Measurements from ENCODE around the gene LRRN2.

Gene LRRN2

DNA sequence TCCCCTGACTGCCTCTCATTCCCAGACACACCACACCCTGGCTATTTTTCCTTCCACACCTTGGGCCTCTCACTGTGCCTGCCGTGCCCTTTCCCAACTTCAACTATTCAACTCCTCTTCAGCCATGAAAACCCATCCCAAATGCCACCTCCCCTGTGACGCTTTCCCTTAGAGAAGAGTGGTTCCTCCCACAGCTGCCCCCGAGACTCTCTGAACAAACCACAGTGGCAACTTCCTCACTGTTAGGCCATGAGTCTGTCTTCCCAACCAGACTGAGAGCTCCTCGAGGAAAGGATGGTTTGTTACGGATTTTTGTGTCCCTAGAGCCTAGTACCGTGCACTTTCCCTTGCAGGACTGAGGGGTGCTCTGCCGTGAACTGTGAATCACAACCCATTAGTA, 59.2 kb downstream of the LRRN2 start:
- DNase-seq (ENCODE audit: extremely low read depth, low read depth), result no peak

DNA sequence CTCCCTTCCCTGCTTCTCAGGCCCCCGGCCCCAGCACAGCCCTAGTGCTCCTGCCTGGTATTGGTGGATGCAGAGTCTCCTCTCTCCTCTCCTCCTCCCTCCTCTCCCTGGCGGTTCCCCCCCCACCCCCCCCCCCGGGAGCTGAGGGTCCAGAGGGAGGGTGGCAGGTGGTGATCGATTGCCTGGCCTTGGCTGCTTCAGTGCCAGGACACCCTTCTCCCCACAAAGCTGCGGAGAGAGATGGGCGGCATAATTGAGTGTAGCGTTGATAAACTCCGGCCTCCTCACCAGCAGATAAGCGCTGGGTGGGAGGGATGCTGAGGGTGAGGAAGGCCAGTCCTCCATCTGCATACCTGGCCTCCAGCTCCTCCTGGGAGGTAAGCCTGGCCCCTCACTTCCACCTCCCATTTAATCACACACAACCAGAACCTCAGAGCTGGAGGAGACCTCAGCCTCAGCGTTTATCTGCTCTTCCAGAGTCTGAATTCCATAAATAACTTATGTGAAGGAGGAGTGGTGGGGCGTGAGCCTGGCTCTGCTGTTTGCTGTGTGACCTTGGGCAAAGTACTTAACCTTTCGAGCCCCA, 60.8 kb downstream of the LRRN2 start:
- TF ChIP-seq, protein P1, sequence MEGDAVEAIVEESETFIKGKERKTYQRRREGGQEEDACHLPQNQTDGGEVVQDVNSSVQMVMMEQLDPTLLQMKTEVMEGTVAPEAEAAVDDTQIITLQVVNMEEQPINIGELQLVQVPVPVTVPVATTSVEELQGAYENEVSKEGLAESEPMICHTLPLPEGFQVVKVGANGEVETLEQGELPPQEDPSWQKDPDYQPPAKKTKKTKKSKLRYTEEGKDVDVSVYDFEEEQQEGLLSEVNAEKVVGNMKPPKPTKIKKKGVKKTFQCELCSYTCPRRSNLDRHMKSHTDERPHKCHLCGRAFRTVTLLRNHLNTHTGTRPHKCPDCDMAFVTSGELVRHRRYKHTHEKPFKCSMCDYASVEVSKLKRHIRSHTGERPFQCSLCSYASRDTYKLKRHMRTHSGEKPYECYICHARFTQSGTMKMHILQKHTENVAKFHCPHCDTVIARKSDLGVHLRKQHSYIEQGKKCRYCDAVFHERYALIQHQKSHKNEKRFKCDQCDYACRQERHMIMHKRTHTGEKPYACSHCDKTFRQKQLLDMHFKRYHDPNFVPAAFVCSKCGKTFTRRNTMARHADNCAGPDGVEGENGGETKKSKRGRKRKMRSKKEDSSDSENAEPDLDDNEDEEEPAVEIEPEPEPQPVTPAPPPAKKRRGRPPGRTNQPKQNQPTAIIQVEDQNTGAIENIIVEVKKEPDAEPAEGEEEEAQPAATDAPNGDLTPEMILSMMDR (IDR thresholded peaks at IDR 0.05; ENCODE audit: low read depth, low read length), result no peak
- no peak for DNase-seq (ENCODE audit: extremely low read depth, low read depth)

More for the DNA sequence above, 59.2 kb downstream of the LRRN2 start:
- TF ChIP-seq, protein P1 (IDR thresholded peaks at IDR 0.05; ENCODE audit: low read depth, low read length), result no peak

DNA sequence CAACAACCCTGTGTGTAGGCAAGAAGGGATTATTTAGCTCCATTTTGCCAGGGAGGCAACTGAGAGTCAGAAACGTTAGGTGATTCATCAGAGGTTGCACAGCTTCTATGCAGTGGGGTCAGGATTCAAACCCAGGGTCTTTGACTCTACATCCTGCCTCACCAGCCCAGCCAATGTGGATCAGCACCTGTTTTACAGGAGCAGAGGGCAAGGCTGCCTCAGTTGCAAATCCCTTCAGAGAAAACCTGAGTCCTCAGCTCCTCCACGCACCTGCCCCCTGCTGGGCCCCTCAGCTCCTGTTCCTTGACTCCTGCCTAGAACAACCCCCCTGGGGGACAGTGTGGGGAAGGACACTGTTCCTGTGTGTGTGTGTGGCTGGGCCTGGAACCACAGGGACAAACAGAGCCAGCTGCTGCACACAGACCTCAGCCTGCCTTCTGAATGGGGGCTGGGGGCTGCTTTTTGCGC, 61.6 kb downstream of the LRRN2 start:
- TF ChIP-seq, protein P1 (IDR thresholded peaks at IDR 0.05; ENCODE audit: low read depth, low read length), result no peak; the same call in 1 of the 2 replicates

DNA sequence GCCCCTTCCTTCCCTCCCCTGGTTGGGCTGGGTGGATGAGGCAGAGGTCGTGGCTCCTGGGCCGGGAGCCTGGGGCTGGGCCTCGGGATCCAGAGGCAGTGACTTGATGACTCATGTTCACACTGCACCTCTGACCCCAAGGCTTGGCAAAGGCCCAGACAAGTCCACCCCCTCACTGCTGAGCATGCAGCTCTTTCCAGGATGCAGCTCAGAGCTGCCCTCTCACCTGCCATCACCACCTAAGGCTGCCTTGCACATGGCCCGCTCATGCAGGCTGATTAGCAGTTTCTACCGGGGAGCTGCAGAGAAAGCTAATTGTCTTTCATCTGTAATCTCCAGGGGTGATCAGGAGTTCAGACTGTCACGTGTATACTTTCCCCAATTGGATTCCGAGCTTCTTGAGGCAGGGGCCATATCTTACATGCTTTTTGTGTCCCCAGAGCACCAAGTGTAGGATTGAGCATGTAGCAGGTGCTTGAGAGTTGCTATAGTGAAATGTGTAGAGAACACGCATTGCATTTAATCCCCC, 62.1 kb downstream of the LRRN2 start:
- TF ChIP-seq, protein P1 (IDR thresholded peaks at IDR 0.05; ENCODE audit: low read depth, low read length), result no peak
- DNase-seq (ENCODE audit: extremely low read depth, low read depth), result no peak

More for the DNA sequence above, 61.6 kb downstream of the LRRN2 start:
- DNase-seq (ENCODE audit: extremely low read depth, low read depth), result no peak

DNA sequence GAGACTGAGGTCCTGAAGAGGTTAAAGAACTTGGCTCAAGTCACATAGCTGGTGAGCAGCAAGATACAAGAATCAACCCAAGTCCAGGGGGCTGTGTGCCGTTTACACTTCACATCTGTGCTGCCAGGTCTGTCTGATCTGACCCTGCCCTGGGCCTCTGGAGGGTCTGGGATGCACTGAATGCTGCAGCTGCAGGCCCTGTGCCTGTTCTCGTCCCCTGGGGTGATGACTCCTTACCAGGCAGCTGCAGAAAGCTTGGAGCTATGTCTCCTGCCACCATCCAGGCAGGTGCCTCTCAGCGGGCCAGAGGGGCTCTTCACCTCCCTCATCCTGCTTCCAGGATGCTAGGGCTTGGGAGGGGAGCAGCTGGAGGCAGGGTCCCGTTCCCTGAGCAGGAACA, 63.5 kb downstream of the LRRN2 start:
- DNase-seq (ENCODE audit: extremely low read depth, low read depth), result no peak
- TF ChIP-seq, protein P1 (IDR thresholded peaks at IDR 0.05; ENCODE audit: low read depth, low read length), result no peak

DNA sequence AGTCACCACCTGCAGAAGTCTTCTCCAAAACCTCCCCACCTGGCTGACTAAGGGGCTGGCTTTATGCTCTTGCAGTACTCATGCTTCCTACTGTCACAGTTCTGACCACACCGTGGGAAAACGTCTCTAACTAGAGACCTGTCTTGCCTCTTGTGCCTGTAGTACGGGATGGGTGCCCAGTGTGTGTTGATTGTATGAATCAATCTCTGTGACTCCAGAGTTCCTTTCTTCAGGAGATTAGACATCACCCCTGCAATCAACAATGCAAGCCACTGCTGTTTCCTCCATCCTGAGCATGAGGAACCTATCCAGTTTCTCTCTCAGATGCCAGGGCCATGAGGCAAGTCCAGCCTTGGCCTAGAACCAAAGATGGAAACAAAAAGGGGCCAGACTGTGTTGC, 64.1 kb downstream of the LRRN2 start:
- TF ChIP-seq, protein P1 (IDR thresholded peaks at IDR 0.05; ENCODE audit: low read depth, low read length), result no peak
- DNase-seq (ENCODE audit: extremely low read depth, low read depth), result no peak

DNA sequence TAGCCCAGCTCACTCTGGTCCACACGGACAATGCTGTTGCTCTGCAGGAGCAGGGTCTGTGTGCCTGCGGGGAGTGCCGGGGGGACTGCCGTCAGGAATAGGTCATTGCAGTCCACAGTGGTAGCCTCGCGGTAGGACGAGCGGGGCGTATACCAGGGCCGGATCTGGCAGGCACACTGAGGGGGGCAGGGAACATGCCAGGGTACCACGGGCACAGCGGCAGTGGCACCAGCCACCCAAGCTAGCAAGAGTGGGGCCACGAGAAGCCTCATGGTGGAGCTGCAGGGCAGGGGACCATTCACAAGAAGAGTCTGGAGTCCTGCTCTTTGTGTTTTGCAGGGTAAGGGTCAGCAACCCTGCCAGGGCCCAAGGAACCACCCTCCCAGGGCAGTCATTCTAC, 65.8 kb downstream of the LRRN2 start:
- no peak for DNase-seq (ENCODE audit: extremely low read depth, low read depth)
- TF ChIP-seq, protein P1 (IDR thresholded peaks at IDR 0.05; ENCODE audit: low read depth, low read length), result no peak

Data from AG09319 (cell line).